Stimulated activated CD4-positive, alpha-beta T cell treated with anti-CD3 and anti-CD28 coated beads, Interleukin-1b, Interleukin-23, amount 100 ng/mL, for 4 hours (primary cell): ENCODE data around the gene KSR2.

Source experiments
- DNase-seq, 2 donors: peaks; one replicate each; pipeline ENCODE4 v3.0.0-alpha.2; 2020; ENCODE audit warnings: low read depth in 2 of 2

KSR2 gene

DNA sequence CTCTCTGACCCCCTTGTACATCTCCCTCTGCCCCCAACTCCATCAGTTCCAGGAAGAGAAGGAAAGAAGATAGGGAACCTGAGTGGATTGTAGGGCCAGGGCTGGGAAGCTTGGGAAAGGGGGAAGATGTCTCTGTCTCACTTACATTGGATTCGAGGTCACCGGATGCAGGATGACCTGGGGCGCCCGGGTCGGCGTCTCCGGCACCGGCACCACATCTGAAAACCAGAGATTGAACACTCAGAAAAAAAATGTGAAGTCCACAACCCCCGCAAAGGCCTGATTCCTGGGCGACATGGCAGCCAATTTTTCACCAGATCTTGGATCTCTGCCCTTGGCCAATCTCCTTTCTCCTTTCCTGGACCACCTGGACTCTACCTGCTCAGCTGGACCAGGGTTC lies 438.0 kb downstream of the KSR2 start:
- DNase-seq, result no peak

DNA sequence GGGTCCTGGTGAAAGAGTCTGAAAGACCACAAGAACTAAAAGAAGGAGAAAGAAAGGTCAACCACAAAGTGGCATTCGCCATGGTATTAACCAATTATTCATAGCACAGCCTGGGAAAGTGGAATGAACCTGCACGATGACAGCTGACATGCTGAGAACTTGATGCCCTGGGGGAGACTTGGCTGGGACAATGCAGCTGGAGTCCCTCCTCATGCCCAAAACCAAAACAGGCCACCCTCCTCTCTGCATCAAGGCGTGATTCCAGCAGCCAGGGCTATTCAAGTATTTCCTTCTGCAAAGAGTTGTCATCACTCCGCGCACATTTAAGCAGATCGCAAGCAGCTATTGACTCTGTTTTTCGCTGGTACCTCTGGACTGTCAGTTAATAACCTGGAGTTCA lies 440.3 kb downstream of the KSR2 start:
- no peak for DNase-seq

- DNase-seq, result no peak
Measured at GRCh38 chr12:117527479-117527855, 441.3 kb downstream of the KSR2 start.

DNA sequence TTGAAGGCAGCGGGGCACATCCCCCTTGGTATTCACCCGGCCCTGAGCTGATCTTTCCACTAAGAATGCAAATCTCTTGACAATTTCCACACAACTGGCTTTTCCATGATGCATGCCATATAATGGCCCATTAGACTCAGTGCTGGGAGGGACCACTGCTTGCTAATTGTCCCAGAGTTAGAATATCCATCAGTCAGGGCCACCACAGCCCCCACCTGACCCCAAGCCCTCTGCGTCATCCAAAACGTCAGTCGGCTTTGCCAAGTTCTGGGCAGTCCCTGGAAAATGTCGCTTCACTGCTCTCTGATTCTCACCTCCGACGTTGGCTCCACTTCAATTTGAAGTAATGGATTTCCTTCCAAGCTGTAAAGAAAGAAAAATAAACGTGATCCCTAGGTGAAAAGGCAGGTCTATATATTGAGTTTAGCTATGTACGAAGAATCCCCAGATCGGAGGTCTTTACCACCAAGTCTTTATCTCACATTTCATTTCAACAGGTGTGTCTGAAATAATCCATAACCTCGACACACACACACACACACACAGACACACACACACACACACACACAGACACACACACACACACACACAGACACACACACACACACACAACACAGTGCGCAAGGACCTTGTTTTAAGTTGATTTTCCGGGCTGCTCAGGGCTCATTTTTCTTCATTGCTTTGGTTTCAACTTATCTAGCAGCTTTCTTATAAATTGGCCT lies 441.9 kb downstream of the KSR2 start:
- DNase-seq, result no peak

GRCh38 chr12:117525766-117526165 lies 443.0 kb downstream of the KSR2 start:
- DNase-seq, result no peak

GRCh38 chr12:117524806-117525205 lies 444.0 kb downstream of the KSR2 start:
- DNase-seq, result no peak

GRCh38 chr12:117523971-117524370 lies 444.8 kb downstream of the KSR2 start:
- DNase-seq, result no peak

GRCh38 chr12:117522559-117522958 lies 446.2 kb downstream of the KSR2 start:
- no peak for DNase-seq

DNA sequence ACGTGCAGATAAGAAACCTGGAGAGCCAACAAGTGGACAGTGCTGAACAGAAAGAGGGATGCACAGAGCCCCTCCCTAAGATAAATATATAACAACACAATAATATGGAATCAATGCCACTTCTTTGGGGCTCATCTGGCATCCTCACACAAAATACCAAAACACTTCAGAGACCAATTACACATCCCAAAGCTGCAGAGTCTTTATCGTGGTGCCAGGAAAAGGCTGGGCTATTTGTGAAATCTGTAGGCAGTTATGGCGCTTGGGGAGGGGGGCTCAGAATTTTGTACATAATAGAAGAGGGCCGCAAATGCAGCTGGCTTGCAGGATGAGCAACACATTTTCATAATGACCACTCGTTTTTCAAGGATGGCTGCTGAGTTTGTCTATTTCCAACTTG lies 446.9 kb downstream of the KSR2 start:
- DNase-seq, result no peak

- no peak for DNase-seq
Measured at GRCh38 chr12:117521346-117521745, 447.4 kb downstream of the KSR2 start.

GRCh38 chr12:117518594-117519270 lies 450.1 kb downstream of the KSR2 start:
- DNase-seq, result no peak

DNA sequence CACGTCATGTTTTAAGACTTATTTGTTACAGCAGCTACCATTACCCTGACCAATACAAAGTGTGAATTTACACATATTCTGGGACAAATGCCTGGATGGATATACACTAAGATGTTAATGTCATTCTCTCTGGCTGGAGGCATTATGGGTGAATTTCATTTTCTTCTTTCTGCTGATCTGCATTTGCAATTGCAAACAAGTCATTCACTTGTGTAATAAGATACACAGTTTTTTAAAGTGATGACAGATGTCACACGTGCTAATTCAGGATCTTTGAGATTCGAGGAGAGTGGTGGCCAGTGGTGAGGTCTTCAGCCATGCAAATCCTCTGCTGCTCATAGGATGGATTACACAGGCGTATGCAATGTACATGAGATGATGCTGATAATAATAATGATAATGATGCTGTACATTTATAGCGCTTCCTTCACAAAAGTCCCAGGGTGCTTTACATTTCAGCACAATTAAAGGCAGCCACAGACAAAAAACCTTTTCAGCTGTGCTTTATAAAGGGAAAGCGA lies 451.5 kb downstream of the KSR2 start:
- no peak for DNase-seq

GRCh38 chr12:117516034-117516433 lies 452.8 kb downstream of the KSR2 start:
- DNase-seq, result no peak

GRCh38 chr12:117514016-117514415 lies 454.8 kb downstream of the KSR2 start:
- DNase-seq, result no peak

DNA sequence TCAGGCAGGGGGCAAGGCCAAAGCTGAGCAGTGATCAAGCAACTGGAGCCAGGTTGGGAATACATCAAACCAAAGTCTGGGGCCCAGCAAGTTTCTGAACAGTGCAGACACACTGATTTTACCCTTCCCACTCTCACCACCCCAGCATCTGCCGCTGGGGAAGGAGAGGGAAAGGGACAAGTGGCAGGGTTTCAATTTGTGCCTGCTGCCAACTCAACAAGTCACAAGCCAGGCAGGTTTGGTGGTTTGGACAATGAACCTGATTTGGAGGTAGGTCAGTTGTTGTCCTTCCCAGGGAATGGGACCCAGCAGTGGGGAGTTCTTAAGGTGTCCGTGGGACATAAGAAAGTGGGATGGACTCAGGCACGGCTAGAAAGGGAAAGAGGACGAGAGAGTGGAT lies 455.4 kb downstream of the KSR2 start:
- no peak for DNase-seq

DNA sequence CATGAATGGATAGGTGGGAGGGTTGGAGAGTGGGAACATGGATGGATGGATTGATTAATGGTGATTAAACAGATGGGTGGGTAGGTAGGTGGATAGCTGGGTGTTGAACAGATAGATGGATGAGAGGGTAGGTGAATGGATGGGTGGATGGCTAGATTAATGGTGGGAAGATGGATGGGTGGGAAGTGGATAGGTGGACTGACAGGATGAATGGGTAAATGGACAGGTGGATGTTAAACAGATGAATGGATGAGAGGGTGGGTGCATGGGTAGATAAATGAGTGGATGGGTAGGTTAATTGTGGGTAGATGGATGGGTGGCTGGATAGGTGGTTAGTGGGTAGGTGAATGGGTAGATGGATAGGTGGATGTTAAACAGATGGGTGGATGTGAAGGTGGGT lies 460.3 kb downstream of the KSR2 start:
- no peak for DNase-seq

DNA sequence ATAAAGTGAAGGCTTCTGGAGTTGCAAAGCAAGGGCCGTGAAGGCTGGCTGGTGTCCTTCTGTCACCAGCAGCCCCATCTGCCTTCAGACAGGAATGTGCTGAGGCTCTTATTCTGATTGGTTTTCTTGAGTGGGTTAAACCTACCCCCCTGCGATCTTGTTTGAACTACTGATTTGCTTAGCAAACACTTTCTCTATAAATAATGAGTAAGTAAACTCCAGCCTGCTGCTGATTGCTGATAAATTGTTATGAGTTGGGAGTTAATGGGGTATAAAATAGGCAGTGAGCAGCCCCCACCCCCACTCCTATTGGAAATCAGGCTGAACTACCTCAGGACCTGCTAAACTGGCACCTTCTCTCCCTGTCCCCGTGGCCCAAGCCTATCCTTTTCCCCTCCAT lies 461.2 kb downstream of the KSR2 start:
- DNase-seq, result no peak

GRCh38 chr12:117506333-117506732 lies 462.5 kb downstream of the KSR2 start:
- DNase-seq, result no peak

GRCh38 chr12:117502633-117503032 lies 466.2 kb downstream of the KSR2 start:
- no peak for DNase-seq

DNA sequence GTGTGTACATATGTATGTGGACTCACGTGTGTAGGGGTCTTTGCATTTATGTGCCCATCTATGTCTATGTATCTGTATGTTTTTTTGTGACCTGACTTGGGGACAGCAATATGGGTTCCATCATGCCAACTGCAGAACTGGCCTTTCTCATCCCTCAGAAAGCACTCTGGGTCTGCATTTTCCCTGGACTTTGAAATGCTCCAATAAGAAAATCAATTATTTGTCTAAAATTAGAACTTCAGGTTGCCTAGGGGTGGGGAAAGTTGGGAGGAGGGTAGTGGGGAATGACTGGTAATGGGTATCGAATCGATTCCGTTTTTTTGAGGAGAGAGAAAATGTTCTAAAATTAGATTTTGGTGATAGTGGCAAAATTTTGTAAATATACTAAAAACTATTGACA lies 466.6 kb downstream of the KSR2 start:
- no peak for DNase-seq

- DNase-seq, result no peak
Measured at GRCh38 chr12:117501076-117501869, 467.5 kb downstream of the KSR2 start.

DNA sequence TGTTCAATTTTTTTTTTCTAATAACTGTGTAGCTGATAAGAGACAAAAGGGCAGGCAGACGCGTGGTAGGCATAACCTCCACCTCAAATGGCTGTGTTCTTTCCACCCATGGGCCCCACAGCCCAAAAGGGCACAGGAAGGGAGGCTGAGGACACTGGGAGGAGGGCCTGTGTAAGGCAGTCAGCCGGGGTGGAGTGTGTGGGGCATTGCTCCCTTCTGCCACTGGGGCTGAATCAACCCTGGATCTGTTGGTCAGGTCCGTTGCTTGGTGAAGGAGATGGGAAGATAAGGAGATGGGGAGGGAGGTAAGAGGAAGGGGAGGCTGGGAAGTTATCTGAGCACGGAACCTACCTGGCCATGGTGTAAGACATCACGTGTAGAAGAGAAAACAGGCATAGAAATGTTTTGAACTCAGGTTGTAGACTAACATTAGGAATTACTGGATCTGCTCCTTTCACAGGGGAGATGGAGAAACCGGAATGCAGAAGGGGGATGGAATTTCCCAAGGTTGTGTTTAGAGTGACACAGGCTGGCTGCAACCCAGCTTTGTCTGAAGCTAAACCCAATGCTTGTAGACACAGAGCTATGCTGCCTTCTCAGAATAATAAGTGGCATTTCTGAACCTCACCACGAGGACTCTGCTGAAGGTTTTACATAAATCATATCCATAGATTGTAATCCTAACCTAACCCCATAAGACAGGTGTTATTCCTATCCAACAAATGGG lies 468.9 kb downstream of the KSR2 start:
- DNase-seq, result no peak
